Renal cortical epithelial cell (primary cell): ENCODE measurements around the gene COL21A1. TPM values are rescaled to one million over a fixed set of nuclear protein-coding genes. Genes with fewer than 3 reads are reported as not detected.
"Not testable (repeated sequence)": the region's sequence is repeated elsewhere in the genome, so short reads cannot be mapped to it uniquely, and the experiment has no call there.

Experiments
- DNase-seq: peaks from one replicate; pipeline ENCODE4 v3.0.0-alpha.2; 2011; ENCODE audit warnings: low read depth
- total RNA-seq: library from RNA; depleted of rRNA; stranded (reverse); fragments of >200 nt; gene quantifications from 2 replicates; pipeline ENCODE4 v1.2.3, GENCODE V29; 2014

The COL21A1 gene
- total RNA-seq, 1 donor from 2014 or later, result 0.50 TPM

GRCh38 chr6:56048601-56049000 lies 198.8 kb downstream of the COL21A1 start:
- no peak for DNase-seq

GRCh38 chr6:56047931-56048540 lies 199.3 kb downstream of the COL21A1 start:
- no peak for DNase-seq

- DNase-seq, result peak; percentile 68
Observed at GRCh38 chr6:56046576-56046975, 200.8 kb downstream of the COL21A1 start.

GRCh38 chr6:56043761-56044160 lies 203.6 kb downstream of the COL21A1 start:
- no peak for DNase-seq

GRCh38 chr6:56043076-56043475 lies 204.3 kb downstream of the COL21A1 start:
- DNase-seq, result no peak

- no peak for DNase-seq
Observed at GRCh38 chr6:56041591-56041990, 205.8 kb downstream of the COL21A1 start.

- no peak for DNase-seq
Observed at GRCh38 chr6:56040889-56041301, 206.5 kb downstream of the COL21A1 start.

GRCh38 chr6:56040223-56040622 lies 207.2 kb downstream of the COL21A1 start:
- DNase-seq, result peak; percentile 59

GRCh38 chr6:56038764-56039163 lies 208.6 kb downstream of the COL21A1 start:
- no peak for DNase-seq

GRCh38 chr6:56037601-56038000 lies 209.8 kb downstream of the COL21A1 start:
- no peak for DNase-seq

- no peak for DNase-seq
Observed at GRCh38 chr6:56036916-56037600, 210.3 kb downstream of the COL21A1 start.

- no peak for DNase-seq
Observed at GRCh38 chr6:56033401-56033800, 214.0 kb downstream of the COL21A1 start.

- DNase-seq, result no peak
Observed at GRCh38 chr6:56032715-56033260, 214.6 kb downstream of the COL21A1 start.

GRCh38 chr6:56027865-56028264 lies 219.5 kb downstream of the COL21A1 start:
- DNase-seq, result no peak

GRCh38 chr6:56026455-56027180 lies 220.8 kb downstream of the COL21A1 start:
- DNase-seq, result no peak

- no peak for DNase-seq
Observed at GRCh38 chr6:56025795-56026194, 221.6 kb downstream of the COL21A1 start.

- DNase-seq, result no peak
Observed at GRCh38 chr6:56024931-56025330, 222.4 kb downstream of the COL21A1 start.

GRCh38 chr6:56023829-56024228 lies 223.6 kb downstream of the COL21A1 start:
- no peak for DNase-seq

GRCh38 chr6:56022678-56023077 lies 224.7 kb downstream of the COL21A1 start:
- peak; percentile 14 for DNase-seq

- DNase-seq, result no peak
Observed at GRCh38 chr6:56021943-56022342, 225.4 kb downstream of the COL21A1 start.

GRCh38 chr6:56019973-56020372 lies 227.4 kb downstream of the COL21A1 start:
- DNase-seq, result no peak

- no peak for DNase-seq
Observed at GRCh38 chr6:56017198-56017597, 230.2 kb downstream of the COL21A1 start.

GRCh38 chr6:56014039-56014438 lies 233.3 kb downstream of the COL21A1 start:
- not testable (repeated sequence) for DNase-seq
